Measurements from ENCODE around the gene MMP15. TPM values are rescaled to one million over a fixed set of nuclear protein-coding genes. Genes with fewer than 3 reads are reported as not detected.
A peak's percentile ranks its signal among the peaks of the same experiment; 100 is the strongest.

The MMP15 gene
- total and polyA plus RNA-seq, 2 of the 13 experiments (the other 11 are each of a cell fraction or from before 2014, with no cell fraction given), result 35.2 to 44.9 TPM

DNA sequence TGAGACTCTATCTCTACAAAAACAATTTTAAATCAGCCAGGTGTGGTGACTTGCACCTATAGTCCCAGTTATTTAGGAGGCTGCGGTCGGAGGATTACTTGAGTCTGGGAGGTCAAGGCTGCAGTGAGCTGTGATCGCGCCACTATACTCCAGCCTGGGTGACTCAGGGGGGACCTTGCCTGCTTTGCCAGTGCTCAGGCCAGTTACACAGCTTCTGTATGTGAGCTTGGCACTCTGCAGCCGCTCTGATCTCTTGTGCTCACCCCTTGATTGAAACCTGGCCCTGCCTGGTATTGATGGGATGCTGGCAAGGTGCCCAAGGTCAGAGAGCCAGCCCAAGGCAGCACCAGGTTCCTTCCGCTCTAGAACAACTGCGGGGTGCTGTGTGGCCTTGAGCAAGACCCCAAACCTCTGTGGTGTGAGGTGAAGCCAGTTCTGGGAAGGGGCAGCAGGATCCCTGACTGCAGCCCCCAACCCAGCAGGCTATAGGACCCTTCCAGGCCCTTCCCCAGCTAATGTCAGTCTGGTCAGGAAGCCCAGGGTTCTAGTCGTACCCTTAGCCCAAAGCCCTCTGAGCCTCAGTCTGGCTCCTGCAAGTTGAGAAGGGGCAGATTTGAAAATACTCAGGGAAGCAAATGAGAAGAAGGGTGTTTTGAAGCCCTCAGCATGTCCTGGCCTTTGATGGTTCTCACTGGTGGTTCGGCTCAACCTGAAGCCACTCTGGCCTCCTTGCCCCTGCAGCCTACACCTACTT is 18.9 kb downstream of the MMP15 start:
- no TSS peak for BruUV-seq (replicated peaks)
- Histone ChIP-seq H3K4me2 (ENCODE audit: low read depth, low read length) (no peak overlapping the region), H3K9ac (ENCODE audit: insufficient read depth, low read depth, low read length) (no peak overlapping the region), H3K27me3 (ENCODE audit: control insufficient read depth in 1 of 2, insufficient read depth in 2 of 2, low read length in 2 of 2) (peaks cover 3 to 10% of the 10 kb centered on the region in 2 experiments; a peak in 2 of 5 replicates), H3K79me2 (ENCODE audit: insufficient read depth, low read length) (no peaks in the 10 kb centered on the region), H3K4me3 (replicated peaks in 1 of 3; ENCODE audit: insufficient read depth in 1 of 3, low read depth in 2 of 3, low read length in 3 of 3) (no peak overlapping the region), H3K27ac (ENCODE audit: extremely low read length, insufficient read depth, low read length) (no peak overlapping the region), H3K9me3 (ENCODE audit: low read length) (no peaks in the 10 kb centered on the region), H3K4me1 (ENCODE audit: insufficient read depth, low read length) (0 out of 2 replicates have a peak, but pooled peaks cover 7% of the 10 kb centered on the region), H3K36me3 (replicated peaks in 1 of 2; ENCODE audit: control insufficient read depth in 1 of 2, insufficient read depth in 2 of 2, low read length in 2 of 2) (peaks cover 39 to 49% of the 10 kb centered on the region in 2 experiments), H2AFZ (ENCODE audit: low read length) (no peak overlapping the region), H4K20me1 (ENCODE audit: insufficient read depth, low read length) (no peaks in the 10 kb centered on the region)
- FAIRE-seq, result no peak
- intact Hi-C loops (cut with micrococcal nuclease; ENCODE audit: unreplicated experiment) (no loop called here), in situ Hi-C loops (cut with HindIII; ENCODE audit: extremely low pct_ligation_motif_present, low pct_unique_long_range_greater_than_20kb) (no loop called here)
- CTCF ChIA-PET (ENCODE audit: low intra/inter-chr PET ratio, low total read pairs), result no interaction called here
- POLR2A ChIA-PET, result interaction anchor here (0.9 to 1.0 kb wide), 2 partner anchors 20 to 85 kb away, joined by 3 to 4 read pairs; partner anchors contain the start of gene CFAP20
- TF ChIP-seq CBX2 (IDR thresholded peaks at IDR 0.05; ENCODE audit: low read depth, low read length), result no peak
- no peak for TF ChIP-seq CBX2 (CRISPR knock-in tag; IDR thresholded peaks at IDR 0.05; ENCODE audit: low read depth)
- no peak for TF ChIP-seq MEF2D (CRISPR knock-in tag; IDR thresholded peaks at IDR 0.05)
- TF ChIP-seq AHR (CRISPR knock-in tag; IDR thresholded peaks at IDR 0.05), result no peak
- TF ChIP-seq YEATS4 (CRISPR knock-in tag; IDR thresholded peaks at IDR 0.05; ENCODE audit: borderline replicate concordance), result no peak
- TF ChIP-seq ZFP82 (CRISPR knock-in tag; IDR thresholded peaks at IDR 0.05; ENCODE audit: borderline replicate concordance), result no peak
- no peak for TF ChIP-seq ZNF260 (CRISPR knock-in tag; IDR thresholded peaks at IDR 0.05; ENCODE audit: borderline replicate concordance, low read depth)
- peak; percentile 59 for TF ChIP-seq RBM22 (optimal IDR thresholded peaks at IDR 0.05; ENCODE audit: low read length)
- no peak for TF ChIP-seq ZNF598 (CRISPR knock-in tag; IDR thresholded peaks at IDR 0.05; ENCODE audit: borderline replicate concordance)
- TF ChIP-seq ZNF720 (CRISPR knock-in tag; IDR thresholded peaks at IDR 0.05), result no peak
- no peak for TF ChIP-seq ERF (CRISPR knock-in tag; IDR thresholded peaks at IDR 0.05)
- TF ChIP-seq ZNF546 (CRISPR knock-in tag; conservative IDR thresholded peaks at IDR 0.05), result no peak
- peak; percentile 27; the same call in 1 of the 2 replicates for TF ChIP-seq POLR2G (IDR thresholded peaks at IDR 0.05; ENCODE audit: low read depth, low read length)
- TF ChIP-seq, protein P1, sequence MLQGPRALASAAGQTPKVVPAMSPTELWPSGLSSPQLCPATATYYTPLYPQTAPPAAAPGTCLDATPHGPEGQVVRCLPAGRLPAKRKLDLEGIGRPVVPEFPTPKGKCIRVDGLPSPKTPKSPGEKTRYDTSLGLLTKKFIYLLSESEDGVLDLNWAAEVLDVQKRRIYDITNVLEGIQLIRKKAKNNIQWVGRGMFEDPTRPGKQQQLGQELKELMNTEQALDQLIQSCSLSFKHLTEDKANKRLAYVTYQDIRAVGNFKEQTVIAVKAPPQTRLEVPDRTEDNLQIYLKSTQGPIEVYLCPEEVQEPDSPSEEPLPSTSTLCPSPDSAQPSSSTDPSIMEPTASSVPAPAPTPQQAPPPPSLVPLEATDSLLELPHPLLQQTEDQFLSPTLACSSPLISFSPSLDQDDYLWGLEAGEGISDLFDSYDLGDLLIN (CRISPR knock-in tag; IDR thresholded peaks at IDR 0.05; ENCODE audit: borderline replicate concordance), result no peak
- no peak for ATAC-seq
- no peak for DNase-seq (ENCODE audit: low spot score)
- WGBS (ENCODE audit: low lambda C conversion rate), result 87% methylated on average over 4 of the region's 9 CpGs

Measured in HepG2 (cell line).